SU-DHL-6 (cell line): ENCODE data around the gene RHOJ.

ENCODE experiments used
- CTCF ChIP-seq: fragments of 200-600 bp; sonication (generic); IDR thresholded peaks from one replicate; pipeline ENCODE4 v1.5.1; 2017; ENCODE audit warnings: antibody characterized with exemption, mild to moderate bottlenecking, low read length, moderate library complexity; ENCODE audit not compliant: insufficient read depth, poor library complexity, severe bottlenecking
- EZH2phosphoT487 ChIP-seq: fragments of 200-600 bp; sonication (generic), shearing (Covaris generic); conservative IDR thresholded peaks from 2 replicates; pipeline ENCODE4 v1.6.1; 2018; ENCODE audit warnings: mild to moderate bottlenecking, antibody characterized with exemption, low read length, moderate library complexity, mixed read lengths

- TF ChIP-seq CTCF, result no peak
- no peak for TF ChIP-seq EZH2phosphoT487
Observed at GRCh38 chr14:63287666-63288483, 83.6 kb downstream of the RHOJ start.
